ENCODE data around the gene MYDGF.
"Not testable (repeated sequence)": the region's sequence is repeated elsewhere in the genome, so short reads cannot be mapped to it uniquely, and the experiment has no call there.

The MYDGF gene

DNA sequence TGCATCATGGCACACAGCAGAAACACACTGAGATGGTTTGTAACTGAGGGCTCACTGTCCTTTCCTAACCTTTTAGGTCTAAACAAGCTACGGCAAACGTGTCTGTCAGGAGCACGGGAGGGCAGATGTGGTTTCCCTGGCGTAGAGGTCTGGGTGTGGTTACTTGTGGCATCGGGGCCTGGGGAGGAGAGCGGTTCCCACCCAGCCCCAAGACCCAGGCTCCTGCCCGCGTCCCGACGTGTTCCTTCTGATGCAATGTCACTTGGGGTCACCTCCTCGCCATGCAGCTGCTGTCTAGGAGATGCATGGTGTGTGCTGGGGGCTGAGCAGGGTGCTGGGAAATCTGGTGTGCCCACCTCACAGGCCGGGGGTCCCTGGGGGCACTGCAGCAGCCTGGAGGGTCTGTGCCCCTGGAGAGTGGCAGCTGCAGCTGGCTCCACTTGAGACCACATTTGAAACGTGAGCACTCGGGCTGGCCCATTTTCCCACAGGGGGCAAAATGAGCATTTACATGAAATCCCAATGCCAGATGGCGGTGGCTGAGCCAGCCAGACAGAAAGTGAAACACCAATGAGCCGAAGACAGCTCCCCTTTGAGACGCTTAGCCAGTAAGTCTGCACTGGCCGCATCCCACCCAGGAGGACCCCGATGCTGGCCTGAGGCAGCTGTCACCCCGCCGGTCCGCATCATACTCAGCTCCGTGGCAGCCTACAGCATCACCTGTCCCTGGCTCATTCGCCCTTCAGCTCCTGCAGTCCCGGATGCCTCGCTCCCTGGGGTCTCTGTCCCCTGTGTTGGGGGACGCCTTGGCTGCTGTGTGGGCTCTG is 22.3 kb upstream of the MYDGF start:
- no peak overlapping the region for H3K9ac ChIP-seq (ENCODE audit: low read depth, low read length)
- H3K36me3 ChIP-seq (ENCODE audit: insufficient read depth, low read length), result peaks cover 10% of the 10 kb centered on the region; the same call in 1 of the 2 replicates
- no peaks in the 10 kb centered on the region for H3K4me1 ChIP-seq (ENCODE audit: insufficient read depth, low read length)
- no peaks in the 10 kb centered on the region for H3K9me3 ChIP-seq (ENCODE audit: control insufficient read depth, insufficient read depth, low read length)

- H3K9ac ChIP-seq (ENCODE audit: low read depth, low read length), result no peak overlapping the region
- peaks cover 6% of the 10 kb centered on the region for H3K36me3 ChIP-seq (ENCODE audit: insufficient read depth, low read length)
- no peaks in the 10 kb centered on the region for H3K4me1 ChIP-seq (ENCODE audit: insufficient read depth, low read length)
- H3K9me3 ChIP-seq (ENCODE audit: control insufficient read depth, insufficient read depth, low read length), result no peaks in the 10 kb centered on the region
Observed at GRCh38 chr19:4691373-4691772, 21.2 kb upstream of the MYDGF start.

DNA sequence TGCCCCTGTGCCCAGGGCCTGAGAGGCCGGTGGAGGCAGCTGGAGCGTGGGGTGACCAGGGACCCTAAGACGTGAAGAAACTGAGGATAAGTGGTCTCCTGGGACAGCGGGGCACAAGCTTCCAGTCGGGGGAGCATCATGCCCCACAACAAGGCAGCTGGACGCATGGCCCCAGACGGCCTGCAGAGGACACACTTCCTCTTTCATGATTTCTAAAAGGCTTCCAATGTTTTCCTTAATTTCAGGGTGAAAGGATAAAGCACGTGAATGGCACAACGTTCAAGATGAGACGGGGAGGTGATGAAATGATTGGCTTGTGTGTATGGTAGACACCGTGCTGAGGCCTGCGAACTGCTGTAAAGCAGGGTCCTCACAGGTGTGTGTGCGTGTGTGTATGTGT is 20.2 kb upstream of the MYDGF start:
- Histone ChIP-seq H3K9ac (ENCODE audit: low read depth, low read length) (no peak overlapping the region), H3K9me3 (ENCODE audit: control insufficient read depth, insufficient read depth, low read length) (no peaks in the 10 kb centered on the region), H3K36me3 (ENCODE audit: insufficient read depth, low read length) (peaks cover 6% of the 10 kb centered on the region), H3K4me1 (ENCODE audit: insufficient read depth, low read length) (no peaks in the 10 kb centered on the region)

DNA sequence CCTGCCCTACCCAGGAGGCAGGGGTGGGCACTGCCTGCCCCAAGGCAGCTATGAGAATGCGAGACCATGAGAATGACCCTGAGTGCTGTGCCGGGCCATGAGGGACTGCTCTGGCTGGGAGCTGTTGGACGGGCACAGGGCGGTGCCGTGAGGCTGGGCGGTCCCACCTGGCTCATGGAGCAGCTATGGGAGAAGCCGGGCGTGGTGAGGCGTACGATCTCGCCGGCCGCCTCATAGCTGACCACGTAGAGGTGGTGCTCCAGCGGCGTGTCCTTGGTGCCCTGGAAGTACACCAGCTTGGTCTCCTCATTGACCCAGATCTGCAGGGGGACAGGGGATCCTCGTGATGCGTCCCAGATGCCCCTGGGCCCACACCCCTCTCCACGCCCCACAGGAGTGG is 19.3 kb upstream of the MYDGF start:
- no peaks in the 10 kb centered on the region for H3K9me3 ChIP-seq (ENCODE audit: control insufficient read depth, insufficient read depth, low read length)
- H3K36me3 ChIP-seq (ENCODE audit: insufficient read depth, low read length), result peaks cover 6% of the 10 kb centered on the region
- H3K4me1 ChIP-seq (ENCODE audit: insufficient read depth, low read length), result no peaks in the 10 kb centered on the region
- H3K9ac ChIP-seq (ENCODE audit: low read depth, low read length), result no peak overlapping the region

- peaks cover 3% of the 10 kb centered on the region for H3K36me3 ChIP-seq (ENCODE audit: insufficient read depth, low read length)
- no peaks in the 10 kb centered on the region for H3K4me1 ChIP-seq (ENCODE audit: insufficient read depth, low read length)
- no peaks in the 10 kb centered on the region for H3K9me3 ChIP-seq (ENCODE audit: control insufficient read depth, insufficient read depth, low read length)
- H3K9ac ChIP-seq (ENCODE audit: low read depth, low read length), result no peak overlapping the region
Observed at GRCh38 chr19:4688587-4688986, 18.4 kb upstream of the MYDGF start.

DNA sequence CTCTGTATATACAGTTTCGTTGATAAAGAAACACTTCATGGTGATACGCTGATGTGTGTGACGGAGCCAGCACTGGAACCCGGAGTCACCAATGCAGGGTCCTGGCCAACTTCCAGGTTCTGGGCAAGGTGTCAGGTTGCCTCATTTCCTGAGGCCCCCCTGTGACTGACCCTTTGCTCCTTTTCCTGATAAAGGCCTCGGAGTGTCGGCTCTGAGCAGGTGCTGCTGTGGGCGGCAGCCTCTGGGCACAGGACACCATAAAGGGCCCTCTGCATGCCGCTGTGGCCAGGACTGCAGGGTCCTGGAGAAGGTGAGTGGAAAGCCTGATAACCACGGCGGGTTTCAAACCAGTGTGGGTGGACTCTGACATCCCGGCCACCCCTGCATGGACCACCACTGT is 17.3 kb upstream of the MYDGF start:
- H3K9me3 ChIP-seq (ENCODE audit: control insufficient read depth, insufficient read depth, low read length), result no peaks in the 10 kb centered on the region
- H3K4me1 ChIP-seq (ENCODE audit: insufficient read depth, low read length), result no peaks in the 10 kb centered on the region
- no peak overlapping the region for H3K9ac ChIP-seq (ENCODE audit: low read depth, low read length)
- peaks cover 3% of the 10 kb centered on the region for H3K36me3 ChIP-seq (ENCODE audit: insufficient read depth, low read length)

DNA sequence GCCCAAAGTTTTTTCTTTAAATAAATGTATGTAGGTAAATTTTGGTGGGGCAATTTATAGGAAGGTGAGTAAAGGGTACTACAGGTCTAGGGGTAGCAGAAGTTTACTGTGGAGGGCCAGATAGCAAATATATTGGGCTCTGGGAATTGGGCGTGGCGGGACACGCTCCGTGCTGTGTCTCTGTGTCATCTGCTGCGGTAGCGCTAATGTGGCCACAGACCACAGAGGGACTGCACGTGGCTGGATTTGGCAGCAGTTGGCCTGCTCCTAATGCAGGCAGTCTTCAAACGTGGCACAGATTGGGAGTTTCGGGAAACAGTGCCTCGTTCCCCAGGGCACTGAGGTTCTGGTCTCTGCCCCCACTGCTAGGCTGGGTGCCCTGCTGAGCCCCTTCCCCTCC is 16.6 kb upstream of the MYDGF start:
- no peaks in the 10 kb centered on the region for H3K9me3 ChIP-seq (ENCODE audit: control insufficient read depth, insufficient read depth, low read length)
- H3K36me3 ChIP-seq (ENCODE audit: insufficient read depth, low read length), result peaks cover 3% of the 10 kb centered on the region
- no peaks in the 10 kb centered on the region for H3K4me1 ChIP-seq (ENCODE audit: insufficient read depth, low read length)
- no peak overlapping the region for H3K9ac ChIP-seq (ENCODE audit: low read depth, low read length)

GRCh38 chr19:4684312-4685095 is 14.4 kb upstream of the MYDGF start:
- no peaks in the 10 kb centered on the region for H3K9me3 ChIP-seq (ENCODE audit: control insufficient read depth, insufficient read depth, low read length)
- H3K4me1 ChIP-seq (ENCODE audit: insufficient read depth, low read length), result no peaks in the 10 kb centered on the region
- H3K9ac ChIP-seq (ENCODE audit: low read depth, low read length), result no peak overlapping the region
- no peaks in the 10 kb centered on the region; the same call in none of the 2 replicates for H3K36me3 ChIP-seq (ENCODE audit: insufficient read depth, low read length)

DNA sequence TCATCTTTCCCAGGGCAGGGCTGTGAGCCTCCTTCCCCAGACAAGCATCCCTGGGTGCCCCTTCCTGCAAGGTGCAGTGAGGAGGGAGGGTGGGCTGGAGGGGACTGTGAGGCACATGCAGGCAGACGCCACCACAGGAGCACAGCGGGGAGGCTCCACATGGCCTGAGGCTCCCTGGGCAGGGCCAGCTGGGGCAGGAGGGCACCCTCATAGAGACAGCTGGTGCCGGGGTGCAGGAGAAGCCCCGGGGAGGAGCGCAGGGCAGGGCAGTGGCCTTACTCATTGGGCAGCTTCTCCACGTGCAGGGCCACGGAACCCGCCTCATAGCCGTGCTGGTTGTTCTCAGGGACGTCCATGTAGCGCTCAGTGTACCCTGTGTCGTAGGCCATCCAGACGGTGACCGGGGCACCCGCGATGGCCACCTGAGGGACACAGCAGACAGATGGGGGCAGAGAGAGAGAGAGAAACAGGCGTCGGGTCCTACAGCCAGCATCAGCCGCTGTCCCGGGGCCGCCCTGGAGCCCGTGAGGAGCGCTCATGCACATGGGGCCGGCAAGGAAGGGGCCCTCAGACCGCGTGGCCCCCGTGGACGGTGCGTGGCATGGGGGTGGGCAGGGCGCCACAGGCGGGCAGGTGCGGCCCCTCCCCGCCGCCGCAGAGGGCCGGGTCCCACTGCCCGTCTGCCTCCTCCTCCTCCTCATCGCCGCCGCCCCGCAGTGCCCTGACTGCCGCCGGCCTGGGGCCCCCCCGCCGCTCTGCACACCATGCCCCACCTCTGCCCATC is 12.5 kb upstream of the MYDGF start:
- Histone ChIP-seq H3K36me3 (ENCODE audit: insufficient read depth, low read length) (no peaks in the 10 kb centered on the region; the same call in 1 of the 2 replicates), H3K9me3 (ENCODE audit: control insufficient read depth, insufficient read depth, low read length) (no peaks in the 10 kb centered on the region), H3K9ac (ENCODE audit: low read depth, low read length) (no peak overlapping the region)

DNA sequence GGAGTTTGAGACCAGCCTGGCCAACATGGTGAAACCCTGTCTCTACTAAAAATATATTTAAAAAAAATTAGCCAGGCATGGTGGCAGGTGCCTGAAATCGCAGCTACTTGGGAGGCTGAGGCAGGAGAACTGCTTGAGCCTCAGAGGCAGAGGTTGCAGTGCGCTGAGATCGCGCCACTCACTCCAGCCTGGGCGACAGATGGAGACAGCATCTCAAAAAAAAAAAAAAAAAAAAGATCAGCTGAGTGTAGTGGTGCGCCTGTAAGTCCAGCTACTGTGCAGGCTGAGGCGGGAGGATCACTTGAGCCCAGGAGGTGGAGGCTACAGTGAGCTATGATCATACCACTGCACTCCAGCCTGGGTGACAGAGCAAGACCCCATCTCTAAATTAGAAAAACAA is 9.9 kb upstream of the MYDGF start:
- H3K4me1 ChIP-seq (ENCODE audit: insufficient read depth, low read length); H3K9me3 ChIP-seq (ENCODE audit: control insufficient read depth, insufficient read depth, low read length); H3K9ac ChIP-seq (ENCODE audit: low read depth, low read length); H3K36me3 ChIP-seq (ENCODE audit: insufficient read depth, low read length): not testable (repeated sequence)

More for the DNA sequence above, 12.5 kb upstream of the MYDGF start:
- peaks cover 4% of the 10 kb centered on the region; the same call in 1 of the 2 replicates for H3K4me1 ChIP-seq (ENCODE audit: insufficient read depth, low read length)

GRCh38 chr19:4678881-4679790 is 9.0 kb upstream of the MYDGF start:
- Histone ChIP-seq H3K9ac (ENCODE audit: low read depth, low read length) (peak overlapping the region; percentile 53; the same call in 1 of the 2 replicates), H3K36me3 (ENCODE audit: insufficient read depth, low read length) (no peaks in the 10 kb centered on the region; the same call in 1 of the 2 replicates), H3K9me3 (ENCODE audit: control insufficient read depth, insufficient read depth, low read length) (no peaks in the 10 kb centered on the region), H3K4me1 (ENCODE audit: insufficient read depth, low read length) (peaks cover 8% of the 10 kb centered on the region; the same call in 1 of the 2 replicates)

- peak overlapping the region; percentile 32; the same call in 1 of the 2 replicates for H3K9ac ChIP-seq (ENCODE audit: low read depth, low read length)
- peaks cover 8% of the 10 kb centered on the region; the same call in 1 of the 2 replicates for H3K4me1 ChIP-seq (ENCODE audit: insufficient read depth, low read length)
- no peaks in the 10 kb centered on the region for H3K9me3 ChIP-seq (ENCODE audit: control insufficient read depth, insufficient read depth, low read length)
- H3K36me3 ChIP-seq (ENCODE audit: insufficient read depth, low read length), result no peaks in the 10 kb centered on the region; the same call in 1 of the 2 replicates
Observed at GRCh38 chr19:4676955-4677731, 7.0 kb upstream of the MYDGF start.

GRCh38 chr19:4675346-4675745 is 5.2 kb upstream of the MYDGF start:
- peaks cover 8% of the 10 kb centered on the region; the same call in 1 of the 2 replicates for H3K4me1 ChIP-seq (ENCODE audit: insufficient read depth, low read length)
- H3K9me3 ChIP-seq (ENCODE audit: control insufficient read depth, insufficient read depth, low read length), result no peaks in the 10 kb centered on the region
- H3K9ac ChIP-seq (ENCODE audit: low read depth, low read length), result no peak overlapping the region
- no peaks in the 10 kb centered on the region; the same call in 1 of the 2 replicates for H3K36me3 ChIP-seq (ENCODE audit: insufficient read depth, low read length)
